ENCODE results near the gene TRIM39.
"Not testable (repeated sequence)": the region's sequence is repeated elsewhere in the genome, so short reads cannot be mapped to it uniquely, and the experiment has no call there.

Gene TRIM39

DNA sequence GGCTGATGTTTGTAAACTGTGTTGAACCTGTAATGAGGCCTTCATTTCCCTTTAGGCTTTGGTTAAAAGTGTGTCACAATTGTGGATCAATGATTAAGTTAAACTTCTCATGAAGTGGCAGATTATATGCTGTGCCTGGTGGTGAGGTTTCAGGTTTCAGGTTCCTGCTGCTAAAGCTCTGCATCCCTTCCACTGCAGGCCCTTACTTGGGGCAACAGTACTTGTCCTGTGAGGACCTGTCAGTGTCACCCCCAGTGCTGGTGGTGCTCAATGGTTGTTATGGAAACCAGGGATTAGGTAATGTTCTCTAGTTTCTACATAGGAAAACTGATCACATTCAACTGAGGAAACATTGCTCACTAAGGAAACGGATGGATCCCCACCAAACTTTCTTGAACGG lies 36.7 kb downstream of the TRIM39 start:
- DNase-seq (ENCODE audit: low read depth) = no peak

DNA sequence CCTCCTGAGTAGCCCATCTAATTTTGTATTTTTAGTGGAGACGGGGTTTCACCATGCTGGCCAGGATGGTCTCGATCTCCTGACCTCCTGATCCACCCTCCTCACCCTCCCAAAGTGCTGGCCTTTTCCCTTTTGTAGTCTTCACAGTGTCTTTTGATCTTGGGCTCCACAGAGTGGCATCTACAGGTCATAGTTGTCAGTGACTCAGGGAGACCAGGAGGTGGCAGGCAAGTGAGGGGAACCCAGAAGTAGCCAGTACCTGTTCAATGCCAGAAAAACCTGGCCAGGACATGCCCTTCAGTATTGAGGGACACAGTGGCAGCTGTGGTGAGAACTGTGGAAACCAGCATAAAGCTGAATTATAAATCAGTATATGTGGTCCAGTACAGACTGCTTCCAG lies 37.9 kb downstream of the TRIM39 start:
- no peak for DNase-seq (ENCODE audit: low read depth)

GRCh38 chr6:30369280-30369679 lies 42.6 kb downstream of the TRIM39 start:
- DNase-seq (ENCODE audit: low read depth) = not testable (repeated sequence)

DNA sequence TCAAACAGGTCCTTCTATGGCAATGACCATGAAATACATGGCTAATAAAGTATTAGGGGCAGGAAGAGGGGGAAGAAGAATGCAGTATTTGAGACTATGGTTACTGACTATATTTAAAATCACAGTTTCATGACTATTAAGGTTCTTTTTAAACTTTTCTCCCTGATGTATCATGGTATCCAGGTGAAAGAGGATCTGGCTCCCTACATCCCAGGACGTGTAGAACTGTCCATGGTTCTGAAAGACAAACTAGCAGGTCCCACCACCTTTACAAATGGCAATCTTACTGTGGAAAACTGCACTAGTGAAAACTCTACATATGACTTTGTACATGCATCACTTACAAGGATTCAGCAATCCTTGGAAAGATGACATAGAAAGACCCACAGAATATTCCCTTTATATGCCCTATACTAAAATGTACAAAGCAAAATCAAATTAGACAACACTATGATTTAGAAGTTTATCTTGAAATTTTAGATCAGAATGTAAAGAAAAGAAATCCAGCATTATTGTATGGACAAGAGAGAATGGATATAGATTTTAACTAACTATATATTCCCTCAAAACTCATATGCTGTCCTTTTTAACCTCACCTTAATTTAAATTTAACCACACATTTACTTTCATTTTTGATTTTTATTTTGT lies 51.7 kb downstream of the TRIM39 start:
- DNase-seq (ENCODE audit: low read depth) = no peak

GRCh38 chr6:30380464-30380863 lies 53.7 kb downstream of the TRIM39 start:
- no peak for DNase-seq (ENCODE audit: low read depth)

DNA sequence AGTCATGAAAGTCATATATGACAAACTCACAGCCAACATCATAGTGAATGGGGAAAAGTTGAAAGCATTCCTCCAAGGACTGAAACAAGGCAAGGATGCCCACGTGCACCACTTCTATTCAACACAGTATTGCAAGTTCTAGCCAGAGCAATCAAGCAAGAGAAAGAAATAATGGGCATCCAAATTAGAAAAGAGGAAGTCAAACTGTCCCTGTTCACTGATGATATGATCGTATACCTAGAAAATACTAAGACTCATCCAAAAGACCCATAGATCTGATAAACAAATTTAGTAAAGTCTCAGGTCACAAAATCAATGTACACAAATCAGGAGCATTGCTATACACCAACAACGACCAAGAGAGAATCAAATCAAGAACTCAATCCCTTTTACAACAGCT lies 59.4 kb downstream of the TRIM39 start:
- DNase-seq (ENCODE audit: low read depth) = no peak

- DNase-seq (ENCODE audit: low read depth) = no peak
These were observed 64.5 kb downstream of the TRIM39 start for GRCh38 chr6:30391240-30391639.
